Measurements from ENCODE around the gene ATOX1. TPM values are rescaled to one million over a fixed set of nuclear protein-coding genes. Genes with fewer than 3 reads are reported as not detected.

The ATOX1 gene
- total RNA-seq, 1 donor, result 52.8 TPM

DNA sequence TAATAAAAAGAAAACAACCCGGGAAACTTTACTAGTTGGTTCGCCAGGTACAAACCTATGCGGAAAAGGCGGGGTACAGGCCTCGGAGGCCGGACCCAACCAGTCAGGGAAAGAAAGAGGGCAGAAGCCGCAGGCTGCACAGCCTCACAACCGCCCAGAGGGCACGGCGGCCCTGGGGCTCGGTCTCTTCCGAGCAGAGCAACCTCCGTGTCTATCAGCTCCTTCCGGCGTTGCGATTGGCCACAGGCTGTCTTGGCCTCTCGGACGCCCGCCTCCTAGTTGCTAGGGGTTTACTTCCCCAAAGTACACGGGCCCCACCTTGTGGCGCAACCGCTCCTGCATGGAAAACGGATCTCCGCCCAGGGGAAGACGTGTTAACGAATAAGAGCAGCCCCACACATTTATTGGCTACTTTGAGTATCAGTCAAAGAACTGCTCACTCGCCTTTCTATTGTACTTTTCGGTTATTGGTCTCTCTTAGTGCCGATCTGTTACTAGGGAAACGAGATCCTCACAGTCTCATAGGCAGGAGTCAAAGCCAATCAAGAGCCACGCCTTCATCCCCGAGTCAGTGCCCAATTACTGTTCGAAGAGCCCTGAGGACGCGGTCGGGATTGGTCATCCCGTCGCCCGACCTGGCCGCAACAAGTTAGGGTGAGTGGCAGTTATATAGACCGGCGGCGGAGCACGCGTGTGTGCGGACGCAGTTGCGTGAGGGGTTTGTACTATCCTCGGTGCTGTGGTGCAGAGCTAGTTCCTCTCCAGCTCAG, 13.0 kb upstream of the ATOX1 start, which contains the start of gene G3BP1:
TSS of gene G3BP1 (plus strand) at position 696 of the 770 bp plus-strand sequence. CDS start 14,667 bp downstream, outside the sequence.
- H3K36me3 ChIP-seq (ENCODE audit: insufficient read depth, low read length), result no peaks in the 10 kb centered on the region
- H4K20me1 ChIP-seq (ENCODE audit: insufficient read depth, low read length), result peaks cover 40% of the 10 kb centered on the region
- peak within 1 kb of the TSS; percentile 87 for H2AFZ ChIP-seq (ENCODE audit: low read length)
- peak; percentile 100 for DNase-seq (ENCODE audit: insufficient read length, low spot score, missing footprints)
- peak within 1 kb of the TSS; percentile 87 for H3K4me3 ChIP-seq (ENCODE audit: insufficient read depth, low read length)
- H3K27me3 ChIP-seq (ENCODE audit: insufficient read depth, low read length), result no peaks in the 10 kb centered on the region
- TF ChIP-seq CTCF (IDR thresholded peaks at IDR 0.05; ENCODE audit: extremely low read depth, low read depth, low read length), result peak; percentile 79
- peak within 1 kb of the TSS; percentile 93 for H3K4me2 ChIP-seq (ENCODE audit: insufficient read depth, low read length)
- peaks cover 35% of the 10 kb centered on the region for H3K4me1 ChIP-seq (ENCODE audit: insufficient read depth, low read length)
- peaks cover 46% of the 10 kb centered on the region for H3K79me2 ChIP-seq (ENCODE audit: insufficient read depth, low read length)
- no peaks in the 10 kb centered on the region for H3K9me3 ChIP-seq (ENCODE audit: low read depth, low read length)
- H3K27ac ChIP-seq (ENCODE audit: low read depth, low read length), result peak within 1 kb of the TSS; percentile 89

GRCh38 chr5:151770383-151771258, 12.2 kb upstream of the ATOX1 start:
- Histone ChIP-seq H3K36me3 (ENCODE audit: insufficient read depth, low read length) (no peaks in the 10 kb centered on the region), H3K9me3 (ENCODE audit: low read depth, low read length) (no peaks in the 10 kb centered on the region), H3K4me3 (ENCODE audit: insufficient read depth, low read length) (peak overlapping the region; percentile 73), H3K4me1 (ENCODE audit: insufficient read depth, low read length) (peaks cover 35% of the 10 kb centered on the region), H4K20me1 (ENCODE audit: insufficient read depth, low read length) (peaks cover 32% of the 10 kb centered on the region), H2AFZ (ENCODE audit: low read length) (peak overlapping the region; percentile 87), H3K4me2 (ENCODE audit: insufficient read depth, low read length) (peak overlapping the region; percentile 84), H3K27me3 (ENCODE audit: insufficient read depth, low read length) (no peaks in the 10 kb centered on the region), H3K27ac (ENCODE audit: low read depth, low read length) (peak overlapping the region; percentile 89), H3K79me2 (ENCODE audit: insufficient read depth, low read length) (peaks cover 38% of the 10 kb centered on the region)
- peak; percentile 91 for DNase-seq (ENCODE audit: insufficient read length, low spot score, missing footprints)
- TF ChIP-seq CTCF (IDR thresholded peaks at IDR 0.05; ENCODE audit: extremely low read depth, low read depth, low read length), result no peak

GRCh38 chr5:151766975-151767374, 8.5 kb upstream of the ATOX1 start:
- H3K27me3 ChIP-seq (ENCODE audit: insufficient read depth, low read length), result no peaks in the 10 kb centered on the region
- H2AFZ ChIP-seq (ENCODE audit: low read length), result no peak overlapping the region
- H3K4me2 ChIP-seq (ENCODE audit: insufficient read depth, low read length), result no peak overlapping the region
- H3K27ac ChIP-seq (ENCODE audit: low read depth, low read length), result no peak overlapping the region
- no peak for DNase-seq (ENCODE audit: insufficient read length, low spot score, missing footprints)
- H3K36me3 ChIP-seq (ENCODE audit: insufficient read depth, low read length), result no peaks in the 10 kb centered on the region
- peaks cover 2% of the 10 kb centered on the region for H3K79me2 ChIP-seq (ENCODE audit: insufficient read depth, low read length)
- peaks cover 11% of the 10 kb centered on the region for H3K4me1 ChIP-seq (ENCODE audit: insufficient read depth, low read length)
- H3K9me3 ChIP-seq (ENCODE audit: low read depth, low read length), result no peaks in the 10 kb centered on the region
- no peak overlapping the region for H3K4me3 ChIP-seq (ENCODE audit: insufficient read depth, low read length)
- no peak for TF ChIP-seq CTCF (IDR thresholded peaks at IDR 0.05; ENCODE audit: extremely low read depth, low read depth, low read length)
- H4K20me1 ChIP-seq (ENCODE audit: insufficient read depth, low read length), result no peaks in the 10 kb centered on the region

- DNase-seq (ENCODE audit: insufficient read length, low spot score, missing footprints), result no peak
- Histone ChIP-seq H3K9me3 (ENCODE audit: low read depth, low read length) (no peaks in the 10 kb centered on the region), H4K20me1 (ENCODE audit: insufficient read depth, low read length) (no peaks in the 10 kb centered on the region), H3K27ac (ENCODE audit: low read depth, low read length) (no peak overlapping the region), H3K4me2 (ENCODE audit: insufficient read depth, low read length) (no peak overlapping the region), H3K4me3 (ENCODE audit: insufficient read depth, low read length) (no peak overlapping the region), H3K36me3 (ENCODE audit: insufficient read depth, low read length) (no peaks in the 10 kb centered on the region), H3K79me2 (ENCODE audit: insufficient read depth, low read length) (no peaks in the 10 kb centered on the region), H3K27me3 (ENCODE audit: insufficient read depth, low read length) (no peaks in the 10 kb centered on the region), H3K4me1 (ENCODE audit: insufficient read depth, low read length) (no peaks in the 10 kb centered on the region), H2AFZ (ENCODE audit: low read length) (no peak overlapping the region)
- TF ChIP-seq CTCF (IDR thresholded peaks at IDR 0.05; ENCODE audit: extremely low read depth, low read depth, low read length), result no peak
These were observed 6.4 kb upstream of the ATOX1 start for GRCh38 chr5:151764801-151765200.

Data from osteoblast (primary cell).